ENCODE results near the gene HOXA10.

The HOXA10 gene

DNA sequence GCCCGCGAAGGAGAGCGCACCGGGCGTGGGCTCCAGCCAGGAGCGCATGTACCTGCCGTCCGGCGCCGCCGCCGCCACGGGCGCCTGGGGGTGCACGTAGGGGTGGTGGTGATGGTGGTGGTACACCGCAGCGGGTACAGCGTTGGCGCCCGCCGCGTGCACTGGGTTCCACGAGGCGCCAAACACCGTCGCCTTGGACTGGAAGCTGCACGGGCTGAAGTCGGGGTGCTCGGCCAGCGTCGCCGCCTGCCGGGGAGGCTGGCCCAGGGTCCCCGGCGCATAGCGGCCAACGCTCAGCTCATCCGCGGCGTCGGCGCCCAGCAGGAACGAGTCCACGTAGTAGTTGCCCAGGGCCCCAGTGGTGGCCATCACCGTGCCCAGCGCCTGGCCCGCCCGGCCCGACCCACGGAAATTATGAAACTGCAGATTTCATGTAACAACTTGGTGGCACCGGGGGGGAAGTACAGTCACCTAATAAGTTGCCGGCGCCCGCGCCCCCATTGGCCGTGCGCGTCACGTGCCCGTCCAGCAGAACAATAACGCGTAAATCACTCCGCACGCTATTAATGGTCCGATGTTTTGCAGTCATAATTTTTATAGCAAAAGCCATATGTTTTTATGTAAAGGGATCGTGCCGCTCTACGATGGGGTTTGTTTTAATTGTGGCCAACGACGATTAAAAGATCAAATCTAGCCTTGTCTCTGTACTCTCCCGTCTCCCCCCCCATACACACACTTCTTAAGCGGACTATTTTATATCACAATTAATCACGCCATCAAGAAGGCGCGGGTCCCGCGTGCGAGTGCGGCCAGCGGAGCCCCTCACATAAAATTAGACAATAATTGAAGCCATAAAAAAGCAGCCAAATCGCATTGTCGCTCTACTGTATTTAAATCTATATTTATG lies 8.8 kb downstream of the HOXA10 start, which contains the start of gene HOXA9:
Gene HOXA9, minus strand, starts transcription at position 449 of the 907 bp plus-strand sequence. Its CDS starts 80 bp downstream, at position 369.
- DNase-seq: peak; percentile 94

DNA sequence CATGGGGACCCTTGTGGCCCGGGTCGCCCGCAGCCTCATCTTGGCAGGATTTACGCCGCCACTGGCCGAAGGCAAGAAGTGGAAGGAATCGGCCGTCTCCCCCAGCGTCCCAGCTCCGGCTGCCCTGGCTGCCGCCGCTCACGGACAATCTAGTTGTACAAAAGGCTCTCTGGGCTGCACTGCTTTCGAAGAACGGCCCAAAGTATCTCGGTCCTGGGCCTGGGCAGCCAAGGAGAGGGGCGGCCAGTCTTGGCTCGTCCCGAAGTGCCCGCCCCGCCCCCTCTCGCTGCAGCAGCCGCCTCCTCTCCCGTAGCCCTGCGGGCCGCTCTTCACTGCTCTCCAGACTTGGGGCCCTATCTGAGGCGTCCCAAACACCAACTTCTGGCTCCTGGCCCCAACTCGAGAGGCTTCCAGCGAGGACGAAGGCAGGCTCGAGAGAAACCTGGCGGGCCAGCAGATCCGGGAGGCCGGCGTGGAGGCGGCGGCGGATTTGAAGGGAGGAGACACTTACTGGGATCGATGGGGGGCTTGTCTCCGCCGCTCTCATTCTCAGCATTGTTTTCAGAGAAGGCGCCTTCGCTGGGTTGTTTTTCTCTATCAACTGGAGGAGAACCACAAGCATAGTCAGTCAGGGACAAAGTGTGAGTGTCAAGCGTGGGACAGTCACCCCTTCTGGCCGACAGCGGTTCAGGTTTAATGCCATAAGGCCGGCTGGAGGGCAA lies 9.6 kb downstream of the HOXA10 start:
- peak; percentile 76 for DNase-seq

DNA sequence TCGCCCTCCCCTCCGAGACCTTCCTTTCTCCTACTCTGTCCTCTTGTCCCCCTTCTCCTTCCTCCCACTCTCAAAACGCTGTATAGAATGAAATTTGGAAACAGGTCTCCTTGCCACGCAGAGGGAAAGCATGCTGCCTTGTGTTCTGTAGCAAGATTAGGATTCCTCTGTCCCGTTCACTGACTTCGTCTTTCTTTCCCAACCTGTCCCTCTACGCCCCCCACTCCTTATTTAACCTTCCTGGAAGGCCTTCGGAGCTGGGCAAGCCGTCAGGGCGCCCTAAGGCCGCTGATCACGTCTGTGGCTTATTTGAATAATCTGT lies 10.1 kb downstream of the HOXA10 start:
- DNase-seq: peak; percentile 44

DNA sequence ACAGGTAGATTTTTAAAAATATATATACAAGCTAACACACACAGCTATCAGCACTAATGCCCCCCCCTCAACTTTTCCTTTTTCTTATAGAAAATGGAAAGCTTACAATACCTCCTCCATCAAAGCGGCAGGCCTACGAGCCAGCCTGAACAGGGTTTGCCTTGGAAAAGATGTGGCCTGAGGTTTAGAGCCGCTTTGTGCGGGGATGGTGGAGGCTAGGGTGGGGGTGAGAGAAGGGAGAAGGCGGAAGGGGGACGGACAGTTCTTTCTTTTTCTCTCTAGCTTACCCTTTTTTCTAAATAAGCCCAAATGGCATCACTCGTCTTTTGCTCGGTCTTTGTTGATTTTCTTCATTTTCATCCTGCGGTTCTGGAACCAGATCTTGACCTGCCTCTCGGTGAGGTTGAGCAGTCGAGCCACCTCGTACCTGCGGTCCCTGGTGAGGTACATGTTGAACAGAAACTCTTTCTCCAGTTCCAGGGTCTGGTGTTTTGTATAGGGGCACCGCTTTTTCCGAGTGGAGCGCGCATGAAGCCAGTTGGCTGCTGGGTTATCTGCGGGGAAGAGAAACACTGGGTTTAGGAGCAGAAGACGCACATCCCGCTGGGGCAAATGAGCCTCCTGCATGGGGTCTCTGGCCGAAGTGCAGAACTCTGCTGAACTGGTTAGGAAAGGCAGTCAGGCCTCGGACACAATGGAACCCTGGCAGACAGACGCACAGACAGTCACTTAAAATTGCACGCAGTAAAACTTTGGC lies 10.7 kb downstream of the HOXA10 start:
- DNase-seq: no peak

DNA sequence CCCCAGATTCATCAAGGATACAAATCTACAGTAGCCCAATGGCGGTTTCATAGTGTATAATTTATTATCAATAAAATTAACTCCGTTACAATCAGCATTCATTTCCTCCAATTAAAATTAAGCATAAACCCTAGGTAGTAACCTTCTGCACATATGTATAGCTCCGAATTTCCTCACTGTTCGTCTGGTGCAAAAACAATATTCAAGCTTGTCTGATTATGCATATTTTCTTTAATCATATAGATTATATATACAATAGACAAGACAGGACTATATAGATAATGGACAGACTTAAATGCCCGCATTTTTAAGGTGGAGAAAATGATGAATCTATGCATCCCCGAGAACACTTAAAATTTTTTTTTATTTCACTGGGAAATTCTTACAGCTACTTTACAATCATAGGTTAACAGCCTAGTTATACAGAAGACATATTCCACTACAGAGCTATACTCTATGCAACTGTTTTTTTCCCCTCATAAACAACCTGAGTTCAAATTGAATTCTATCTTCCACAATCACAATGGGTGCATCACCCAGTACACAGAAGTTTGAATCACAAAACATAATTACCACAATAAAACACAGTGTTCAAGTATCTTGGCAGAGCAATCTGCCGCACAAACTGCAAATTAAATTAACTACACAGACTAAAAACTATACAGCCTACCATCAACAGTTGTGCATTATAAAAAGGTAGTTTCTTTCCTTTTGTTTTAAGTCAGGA lies 11.4 kb downstream of the HOXA10 start:
- no peak for DNase-seq

DNA sequence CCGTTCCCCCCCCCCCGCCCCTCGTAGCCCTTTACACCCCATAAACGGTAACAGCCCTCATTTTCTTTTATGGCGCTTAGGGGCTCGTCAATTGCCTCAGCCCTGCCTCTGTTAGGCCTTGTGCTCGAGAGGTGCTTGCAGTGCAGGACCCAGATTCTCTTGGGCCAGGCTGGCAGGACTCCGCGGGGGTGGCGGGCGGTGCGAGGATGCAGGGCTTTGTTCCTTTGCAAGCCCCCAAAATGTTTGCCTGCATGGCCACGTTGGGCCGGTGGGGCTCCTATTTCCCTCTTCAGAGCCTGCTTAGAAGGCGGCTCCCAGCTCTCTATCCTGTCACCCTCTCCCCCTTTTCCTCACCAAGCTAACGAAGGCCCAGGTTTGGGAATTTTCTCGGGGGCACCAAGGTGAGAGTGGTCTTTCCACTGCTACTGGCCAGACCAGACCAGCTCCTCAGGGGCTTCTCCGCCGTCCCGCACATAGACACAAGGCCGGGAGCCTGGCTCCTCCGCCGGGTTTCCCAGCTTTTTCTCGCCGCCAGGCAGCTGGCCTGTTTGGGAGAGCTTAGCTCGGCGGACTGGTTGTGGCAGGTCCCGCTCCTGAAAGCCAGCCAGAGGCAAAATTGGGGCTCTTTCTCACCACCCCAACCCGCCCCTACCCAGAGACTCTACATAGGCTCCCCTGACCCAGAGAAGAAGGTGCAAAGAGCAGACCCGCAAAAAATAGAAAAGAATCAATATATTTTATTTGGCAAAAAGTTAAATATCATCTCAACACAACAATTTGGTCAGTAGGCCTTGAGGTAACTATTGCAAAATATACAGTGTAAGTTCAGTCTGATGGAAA lies 12.2 kb downstream of the HOXA10 start:
- peak; percentile 61 for DNase-seq

DNA sequence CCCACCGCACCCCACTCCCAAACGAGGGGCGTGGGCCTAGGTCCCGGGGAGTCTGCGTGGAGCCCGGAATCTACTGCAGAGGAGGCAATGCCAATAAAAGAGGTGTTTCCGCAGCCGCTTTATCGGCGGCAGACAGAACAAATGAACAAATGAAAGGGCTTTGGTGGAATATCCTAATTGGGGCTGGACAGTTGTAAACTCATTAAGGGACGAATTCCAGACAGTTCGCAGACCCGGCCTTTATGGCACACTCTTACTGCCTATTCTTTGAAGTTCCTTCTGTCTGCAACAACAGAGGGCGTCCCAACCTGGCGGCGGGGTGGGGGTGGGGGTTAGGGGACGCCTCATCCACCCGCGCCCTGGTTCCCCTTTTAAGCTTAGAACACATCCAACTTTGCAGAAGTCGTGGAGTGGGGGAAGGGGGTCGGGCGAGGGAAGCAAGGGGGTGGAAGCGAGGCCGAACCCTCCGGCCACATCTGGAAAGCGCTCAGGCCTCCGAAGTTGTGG lies 12.9 kb downstream of the HOXA10 start:
- DNase-seq: peak; percentile 77

DNA sequence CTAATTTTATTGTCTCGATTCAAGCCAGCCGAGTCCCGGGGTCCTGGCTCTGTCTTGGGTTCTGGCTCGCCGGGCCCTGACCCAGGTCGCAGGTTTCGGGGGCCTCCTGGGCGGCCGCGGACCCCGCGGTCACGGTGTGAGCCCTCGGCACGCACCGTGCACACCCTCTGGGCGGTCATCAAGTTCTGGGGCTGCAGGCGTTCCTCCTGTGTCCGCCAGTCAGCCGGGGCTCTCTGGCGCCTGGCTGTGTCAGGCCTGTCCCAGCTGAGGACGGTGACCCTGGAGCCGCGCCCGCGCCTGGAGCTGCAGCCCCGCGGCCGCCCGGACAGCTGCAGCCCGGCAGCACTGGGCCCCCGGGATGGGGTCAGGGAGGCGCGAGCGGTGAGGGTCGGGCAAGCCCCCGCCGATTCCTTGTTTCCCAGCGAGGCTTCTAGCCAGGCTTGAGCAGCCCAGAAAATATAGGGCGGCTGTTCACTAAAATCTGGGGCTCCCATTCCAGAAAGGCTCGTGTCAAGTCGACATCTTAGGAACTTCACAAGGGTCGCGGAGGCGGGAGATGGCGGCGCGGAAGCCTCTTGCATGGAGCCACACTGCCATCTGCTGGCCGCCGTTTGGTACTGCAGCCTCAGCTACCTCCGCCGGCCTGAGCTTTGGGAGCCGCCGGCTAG lies 13.4 kb downstream of the HOXA10 start:
- peak; percentile 94 for DNase-seq

DNA sequence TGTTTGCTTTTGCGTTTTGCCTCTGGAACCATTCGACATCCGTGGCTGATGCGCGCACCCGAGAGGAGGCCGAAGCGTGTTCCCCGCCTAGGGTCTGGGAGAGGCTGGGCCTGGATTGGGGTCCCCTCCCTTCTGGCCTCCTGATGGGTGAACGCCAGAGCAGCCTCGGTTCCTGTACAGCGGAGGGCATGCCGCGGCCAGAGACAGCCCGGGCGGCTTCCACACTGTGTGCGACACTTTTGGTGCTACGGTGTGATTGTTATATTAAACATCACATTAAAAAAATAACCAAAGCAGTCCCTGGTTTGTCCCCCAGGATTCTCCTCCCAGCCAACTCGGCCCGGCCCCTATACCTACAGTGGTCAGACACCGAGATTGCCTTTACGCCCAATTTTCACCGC lies 14.0 kb downstream of the HOXA10 start:
- DNase-seq: peak; percentile 74

DNA sequence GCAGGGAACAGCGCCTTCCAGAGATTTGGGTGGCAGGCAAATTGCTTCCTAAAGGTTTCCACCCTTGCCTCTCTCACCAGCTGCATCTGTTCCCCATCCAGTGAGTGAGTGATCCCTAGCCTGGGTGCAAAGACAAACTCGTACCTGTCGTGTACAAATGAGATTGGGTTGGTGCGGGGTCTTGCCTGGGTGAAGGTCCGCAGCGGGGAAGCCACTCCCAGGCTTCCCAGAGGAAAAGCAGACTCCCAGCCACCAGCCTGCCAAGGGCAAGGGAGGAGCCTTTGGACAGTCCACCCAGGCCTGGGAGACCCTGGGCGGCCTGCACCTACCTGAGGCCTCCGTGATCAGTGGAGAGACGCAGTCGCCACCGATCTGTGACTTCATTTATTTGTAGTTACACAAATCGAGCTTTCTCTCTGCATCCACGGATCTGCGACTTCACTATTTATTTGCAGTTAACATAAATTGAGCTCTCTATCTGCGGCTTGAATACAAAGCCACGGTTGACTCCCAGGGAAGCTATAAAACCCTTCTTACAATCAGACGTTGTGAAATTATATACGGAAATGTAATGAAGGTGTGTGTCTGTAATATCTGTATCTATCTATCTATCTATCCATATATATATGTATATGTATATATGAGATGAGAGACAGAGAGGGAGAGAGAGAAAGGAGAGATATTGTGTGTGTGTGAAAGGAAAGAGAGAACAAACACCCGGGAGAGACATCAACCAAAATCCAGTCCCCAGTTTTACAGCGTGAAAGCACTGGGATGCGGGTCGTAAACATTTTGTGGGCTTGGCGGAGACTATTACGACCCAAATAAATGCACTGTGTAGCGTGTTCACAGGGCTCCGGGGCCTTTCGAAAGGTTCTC lies 14.6 kb downstream of the HOXA10 start:
- peak; percentile 26 for DNase-seq

DNA sequence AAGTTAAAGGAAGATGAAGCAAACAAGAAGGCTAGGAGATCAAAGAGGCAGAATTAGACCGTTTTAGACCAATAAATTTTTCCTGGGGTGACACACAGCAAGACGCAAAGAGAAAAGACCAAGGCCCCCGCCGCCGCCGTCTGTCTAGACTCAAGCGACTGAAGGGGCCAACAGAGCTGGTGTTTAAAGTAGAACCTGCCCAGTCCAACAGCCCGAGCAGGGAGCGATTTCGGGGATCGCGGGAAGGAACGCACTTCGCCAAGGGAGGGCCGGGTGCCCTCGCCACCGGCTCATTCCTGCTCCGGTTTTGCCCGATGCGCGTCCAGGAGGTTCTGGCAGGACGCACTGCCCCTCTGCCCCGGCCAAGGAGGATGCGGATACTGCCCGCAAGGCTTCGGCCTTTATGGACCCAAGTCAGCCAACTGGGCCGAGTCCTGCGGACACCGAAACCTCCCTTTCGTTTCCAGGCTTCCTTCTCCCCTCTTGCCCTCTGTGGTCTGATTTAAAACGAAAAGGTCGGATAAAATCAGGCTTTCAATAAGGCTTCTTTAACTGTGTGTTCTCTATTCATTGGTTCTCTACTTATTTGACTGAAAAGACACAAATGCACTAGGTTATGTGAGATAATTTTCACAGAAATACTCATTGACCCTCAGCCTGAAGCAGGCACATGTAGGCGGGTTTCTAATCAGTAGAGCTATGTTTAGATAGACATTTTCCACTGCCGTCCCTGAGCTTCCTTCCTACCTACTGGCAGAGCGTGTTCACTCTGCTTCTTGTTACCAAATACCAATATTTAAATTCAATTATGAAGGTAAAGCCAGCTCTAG lies 15.5 kb downstream of the HOXA10 start:
- DNase-seq: peak; percentile 23

DNA sequence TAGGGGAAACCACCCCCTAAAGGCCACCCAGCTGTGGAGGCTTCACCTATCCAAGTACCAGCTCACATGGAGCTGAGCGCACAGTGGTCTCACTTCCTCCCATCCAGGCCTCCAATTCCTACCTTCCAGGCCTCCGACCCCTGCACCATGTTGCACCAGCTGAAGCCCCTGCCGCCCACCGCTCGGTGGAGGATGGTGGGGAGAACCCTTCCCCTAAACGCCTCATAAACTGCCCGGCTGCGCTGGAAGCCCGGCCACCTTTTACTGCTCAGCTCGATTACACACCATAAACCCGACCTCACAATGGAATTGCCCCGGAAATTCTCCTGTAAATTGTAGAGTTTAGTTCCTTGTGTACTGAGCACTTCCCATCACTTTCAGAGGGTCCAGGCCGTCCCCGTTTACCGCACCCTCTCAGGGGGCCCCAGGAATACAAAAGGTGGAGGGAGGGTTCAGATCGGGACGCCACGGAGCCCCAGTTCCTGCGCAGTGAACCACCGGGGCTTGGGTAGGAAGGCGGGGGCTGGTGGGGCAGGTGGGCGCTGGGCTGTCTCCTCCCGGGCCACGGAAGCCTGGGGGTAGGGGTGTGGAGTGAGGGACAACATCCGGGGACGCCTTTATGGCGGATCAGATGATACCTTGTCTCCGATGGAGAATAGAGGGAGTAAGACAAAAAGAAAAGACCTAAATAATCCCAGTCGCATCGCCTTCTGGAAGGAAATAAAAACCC lies 16.3 kb downstream of the HOXA10 start:
- DNase-seq: peak; percentile 18

DNA sequence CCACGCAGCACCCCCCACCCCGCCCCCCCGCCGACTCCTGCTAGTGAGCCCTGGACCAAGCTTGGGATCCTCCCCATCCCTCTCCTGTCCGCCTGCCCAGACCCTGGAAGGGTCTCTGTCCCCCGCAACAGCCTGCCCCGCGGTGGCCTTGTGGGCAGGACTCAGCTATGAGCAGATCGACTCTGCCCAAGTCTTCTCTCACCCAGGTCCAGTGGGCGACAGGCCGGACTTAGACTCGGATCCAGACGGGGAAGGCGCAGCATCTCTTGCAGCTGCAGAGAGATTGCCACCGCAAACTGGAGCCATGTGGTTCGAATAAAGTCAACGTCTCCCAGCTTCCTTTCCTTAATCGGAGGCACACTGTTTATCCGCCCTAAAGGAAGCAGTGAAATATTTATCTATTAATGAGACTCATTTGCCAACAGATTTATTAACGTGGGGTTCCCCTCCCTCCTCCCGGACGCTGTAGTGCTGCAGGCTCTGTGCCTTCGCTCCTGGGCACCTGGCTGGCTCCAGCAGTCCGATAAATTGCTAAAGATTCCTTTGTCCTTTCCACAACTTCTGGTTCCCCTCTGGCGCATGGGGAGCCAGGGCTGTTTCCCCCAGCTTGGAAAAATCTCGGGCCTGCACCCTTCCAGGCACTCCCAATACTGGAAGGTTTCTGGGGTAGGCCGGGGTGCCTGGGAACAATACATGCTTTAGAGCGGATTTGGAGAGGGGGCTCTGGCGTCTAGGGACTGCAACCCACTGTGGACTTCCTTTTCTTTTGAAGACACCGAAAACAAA lies 17.0 kb downstream of the HOXA10 start:
- DNase-seq: peak; percentile 22

DNA sequence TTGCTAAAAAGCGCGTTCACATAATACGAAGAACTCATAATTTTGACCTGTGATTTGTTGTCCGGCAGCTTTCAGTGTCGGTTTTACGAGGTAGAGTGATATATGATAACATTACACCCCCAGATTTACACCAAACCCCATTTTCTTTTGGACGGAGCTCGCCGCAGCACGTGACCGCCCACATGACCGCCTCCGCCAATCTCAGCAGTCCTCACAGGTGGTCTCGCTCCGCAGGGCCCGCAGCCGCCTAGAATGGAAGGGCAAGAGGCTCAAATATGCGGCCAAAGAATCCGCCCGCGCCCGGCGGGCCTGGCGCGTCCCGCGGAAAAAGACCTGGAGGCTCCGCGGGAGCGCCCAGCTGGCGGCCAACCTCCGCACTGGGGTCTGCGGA lies 17.6 kb downstream of the HOXA10 start, which contains the start of gene HOXA7:
Gene HOXA7, minus strand, starts transcription at position 168 of the 391 bp plus-strand sequence. Its CDS starts 130 bp downstream, at position 38.
- DNase-seq: peak; percentile 94

DNA sequence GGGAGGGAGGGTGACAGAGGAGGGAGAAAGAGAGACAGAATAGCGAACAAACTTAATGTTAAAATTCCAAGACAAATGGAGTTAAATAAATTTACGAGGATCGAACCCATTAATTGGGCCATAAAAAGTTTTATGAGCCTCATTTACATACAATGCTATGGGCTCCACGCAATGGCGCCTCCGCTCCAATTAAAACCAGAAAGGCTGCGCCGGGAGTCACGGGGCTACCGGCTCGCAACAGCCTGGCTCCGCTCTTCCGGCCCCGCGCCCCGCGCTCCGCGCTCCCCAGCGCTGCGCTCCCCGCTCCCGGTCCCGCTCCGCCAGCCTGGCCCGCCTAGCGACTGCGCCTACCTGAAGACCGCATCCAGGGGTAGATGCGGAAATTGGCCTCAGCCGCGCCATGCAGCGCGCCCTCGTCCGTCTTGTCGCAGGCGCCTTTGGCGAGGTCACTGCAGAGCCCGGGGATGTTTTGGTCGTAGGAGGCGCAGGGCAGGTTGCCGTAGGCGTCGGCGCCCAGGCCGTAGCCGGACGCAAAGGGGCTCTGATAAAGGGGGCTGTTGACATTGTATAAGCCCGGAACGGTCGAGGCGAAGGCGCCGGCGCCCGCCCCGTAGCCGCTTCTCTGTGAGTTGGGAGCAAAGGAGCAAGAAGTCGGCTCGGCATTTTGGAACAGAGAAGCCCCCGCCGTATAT lies 18.2 kb downstream of the HOXA10 start:
- DNase-seq: no peak
